Osteoblast (primary cell): ENCODE results near the gene HTRA2. TPM values are rescaled to one million over a fixed set of nuclear protein-coding genes. Genes with fewer than 3 reads are reported as not detected.

Experiments
- DNase-seq: peaks from one replicate; pipeline ENCODE4 v3.0.0; 2011; ENCODE audit warnings: low spot score, mixed read lengths; ENCODE audit not compliant: insufficient read length; ENCODE audit errors: missing footprints
- H2AFZ ChIP-seq: 2 replicates; pipeline ENCODE4 v1.6.0; 2011; ENCODE audit warnings: mild to moderate bottlenecking, low read length
- H3K27ac ChIP-seq: 2 replicates; pipeline ENCODE4 v1.5.1; 2011; ENCODE audit warnings: mild to moderate bottlenecking, low read depth, low read length, moderate library complexity
- H3K27me3 ChIP-seq: 2 replicates; pipeline ENCODE4 v1.6.0; 2012; ENCODE audit warnings: mild to moderate bottlenecking, control low read depth, inconsistent platforms, low read length, moderate library complexity; ENCODE audit not compliant: insufficient read depth
- H3K36me3 ChIP-seq: 2 replicates; pipeline ENCODE4 v1.5.1; 2011; ENCODE audit warnings: mild to moderate bottlenecking, low read length, control low read depth, moderate library complexity; ENCODE audit not compliant: insufficient read depth
- H3K4me1 ChIP-seq: 2 replicates; pipeline ENCODE4 v1.5.1; 2011; ENCODE audit warnings: mild to moderate bottlenecking, low read length, control low read depth, moderate library complexity; ENCODE audit not compliant: insufficient read depth
- H3K4me2 ChIP-seq: 2 replicates; pipeline ENCODE4 v1.6.0; 2011; ENCODE audit warnings: mild to moderate bottlenecking, low read length; ENCODE audit not compliant: insufficient read depth
- H3K4me3 ChIP-seq: fragments of 200-600 bp; sonication (generic); 3 replicates; pipeline ENCODE4 v1.5.1; 2012; ENCODE audit warnings: mild to moderate bottlenecking, low read length, inconsistent platforms; ENCODE audit not compliant: insufficient read depth
- H3K79me2 ChIP-seq: 2 replicates; pipeline ENCODE4 v1.6.0; 2012; ENCODE audit warnings: mild to moderate bottlenecking, low read length, control low read depth, inconsistent platforms; ENCODE audit not compliant: insufficient read depth
- H3K9me3 ChIP-seq: 2 replicates; pipeline ENCODE4 v1.5.1; 2011; ENCODE audit warnings: low read depth, low read length, control low read depth
- H4K20me1 ChIP-seq: 2 replicates; pipeline ENCODE4 v1.6.0; 2012; ENCODE audit warnings: mild to moderate bottlenecking, low read length, control low read depth; ENCODE audit not compliant: insufficient read depth
- CTCF ChIP-seq: IDR thresholded peaks from 2 replicates; pipeline ENCODE4 v1.5.1; 2011; ENCODE audit warnings: mild to moderate bottlenecking, low read depth, low read length, moderate library complexity; ENCODE audit errors: extremely low read depth
- total RNA-seq: library from RNA; depleted of rRNA; stranded (reverse); fragments of >200 nt; gene quantifications from 2 replicates; pipeline ENCODE4 v1.2.3, GENCODE V29; 2012

The HTRA2 gene
- total RNA-seq, 1 donor: 51.8 TPM

- Histone ChIP-seq H2AFZ (no peak overlapping the region), H3K27me3 (no peaks in the 10 kb centered on the region), H3K27ac (no peak overlapping the region), H3K36me3 (no peaks in the 10 kb centered on the region), H3K4me1 (peaks cover 55% of the 10 kb centered on the region), H4K20me1 (no peaks in the 10 kb centered on the region), H3K4me2 (no peak overlapping the region), H3K9me3 (no peaks in the 10 kb centered on the region), H3K79me2 (no peaks in the 10 kb centered on the region), H3K4me3 (no peak overlapping the region)
- DNase-seq: no peak
- no peak for TF ChIP-seq CTCF
Observed at GRCh38 chr2:74578408-74578807, 48.7 kb downstream of the HTRA2 start.

GRCh38 chr2:74581463-74581862, 51.7 kb downstream of the HTRA2 start:
- no peaks in the 10 kb centered on the region for H4K20me1 ChIP-seq
- no peaks in the 10 kb centered on the region for H3K36me3 ChIP-seq
- H3K27me3 ChIP-seq: no peaks in the 10 kb centered on the region
- H3K4me2 ChIP-seq: no peak overlapping the region
- H2AFZ ChIP-seq: no peak overlapping the region
- no peaks in the 10 kb centered on the region for H3K9me3 ChIP-seq
- H3K79me2 ChIP-seq: no peaks in the 10 kb centered on the region
- DNase-seq: no peak
- TF ChIP-seq CTCF: no peak
- no peak overlapping the region for H3K27ac ChIP-seq
- peaks cover 50% of the 10 kb centered on the region for H3K4me1 ChIP-seq
- H3K4me3 ChIP-seq: no peak overlapping the region

- Histone ChIP-seq H4K20me1 (no peaks in the 10 kb centered on the region), H3K4me1 (peaks cover 43% of the 10 kb centered on the region), H3K27me3 (no peaks in the 10 kb centered on the region), H3K4me2 (no peak overlapping the region), H3K9me3 (no peaks in the 10 kb centered on the region), H3K79me2 (no peaks in the 10 kb centered on the region), H3K4me3 (no peak overlapping the region), H3K27ac (no peak overlapping the region), H3K36me3 (no peaks in the 10 kb centered on the region), H2AFZ (no peak overlapping the region)
- TF ChIP-seq CTCF: no peak
- DNase-seq: no peak
Observed at GRCh38 chr2:74582184-74582583, 52.5 kb downstream of the HTRA2 start.

Other genes with a start within 250 kb of the HTRA2 start
- 0.36 and 2.7 TPM in 2 replicates for gene SLC4A5, start 186.5 kb upstream of the HTRA2 start, total RNA-seq
- gene DCTN1, start 149.6 kb upstream of the HTRA2 start, total RNA-seq: 135 and 177 TPM in 2 replicates
- 0.72 and 1.5 TPM in 2 replicates for gene C2orf81, start 108.3 kb upstream of the HTRA2 start, total RNA-seq
- 21.2 and 23.9 TPM in 2 replicates for gene WDR54, start 108.2 kb upstream of the HTRA2 start, total RNA-seq
- 14.1 and 16.2 TPM in 2 replicates for gene RTKN, start 88.0 kb upstream of the HTRA2 start, total RNA-seq
- gene INO80B, start 74.8 kb upstream of the HTRA2 start, total RNA-seq: 11.8 and 15.9 TPM in 2 replicates
- 35.5 and 35.7 TPM in 2 replicates for gene WBP1, start 71.5 kb upstream of the HTRA2 start, total RNA-seq
- 33.3 and 35.9 TPM in 2 replicates for gene MOGS, start 64.6 kb upstream of the HTRA2 start, total RNA-seq
- gene MRPL53, start 57.3 kb upstream of the HTRA2 start, total RNA-seq: 18.0 and 23.5 TPM in 2 replicates
- 32.4 and 32.6 TPM in 2 replicates for gene CCDC142, start 46.9 kb upstream of the HTRA2 start, total RNA-seq
- gene TTC31, start 46.9 kb upstream of the HTRA2 start, total RNA-seq: 17.0 and 18.3 TPM in 2 replicates
- gene LBX2, start 30.3 kb upstream of the HTRA2 start, total RNA-seq: 4.1 and 5.4 TPM in 2 replicates
- 22.4 and 26.5 TPM in 2 replicates for gene PCGF1, start 22.2 kb upstream of the HTRA2 start, total RNA-seq
- gene TLX2, start 15.5 kb upstream of the HTRA2 start, total RNA-seq: under 0.01 and 0.36 TPM in 2 replicates
- not detected in 2 replicates for gene DQX1, start 3.7 kb upstream of the HTRA2 start, total RNA-seq
- gene AUP1, start 227 bp upstream of the HTRA2 start, total RNA-seq: 82.9 and 86.3 TPM in 2 replicates
- gene LOXL3, start 24.0 kb downstream of the HTRA2 start, total RNA-seq: 64.8 and 97.4 TPM in 2 replicates
- gene DOK1, start 24.8 kb downstream of the HTRA2 start, total RNA-seq: 89.8 and 93.1 TPM in 2 replicates
- under 0.01 and 0.29 TPM in 2 replicates for gene M1AP, start 118.4 kb downstream of the HTRA2 start, total RNA-seq
- 7.2 and 7.7 TPM in 2 replicates for gene SEMA4F, start 124.3 kb downstream of the HTRA2 start, total RNA-seq